GM21367 (cell line): Measurements from ENCODE around the gene SHC3.
"Not testable (repeated sequence)": the region's sequence is repeated elsewhere in the genome, so short reads cannot be mapped to it uniquely, and the experiment has no call there.

ENCODE experiments used
- ATAC-seq: cut with Tn5 transposase; IDR thresholded peaks from one replicate; pipeline ENCODE4 v1.9.1; 2021; ENCODE audit not compliant: unreplicated experiment

Gene SHC3

GRCh38 chr9:89177944-89178829, at the start of gene SHC3:
Gene SHC3, minus strand, starts transcription at chr9:89178818. Its CDS starts 358 bp downstream, at chr9:89178460.
- no peak for ATAC-seq

- no peak for ATAC-seq
Measured at GRCh38 chr9:89225991-89226471, 47.4 kb upstream of the SHC3 start.

GRCh38 chr9:89225587-89225986, 47.0 kb upstream of the SHC3 start:
- ATAC-seq: no peak

- ATAC-seq: no peak
Measured at GRCh38 chr9:89225036-89225435, 46.4 kb upstream of the SHC3 start.

- no peak for ATAC-seq
Measured at GRCh38 chr9:89224633-89225032, 46.0 kb upstream of the SHC3 start.

GRCh38 chr9:89223396-89223977, 44.9 kb upstream of the SHC3 start:
- no peak for ATAC-seq

GRCh38 chr9:89219637-89220036, 41.0 kb upstream of the SHC3 start:
- ATAC-seq: no peak

GRCh38 chr9:89218040-89218928, 39.7 kb upstream of the SHC3 start:
- no peak for ATAC-seq

GRCh38 chr9:89215342-89215741, 36.7 kb upstream of the SHC3 start:
- no peak for ATAC-seq

GRCh38 chr9:89213396-89213880, 34.8 kb upstream of the SHC3 start:
- no peak for ATAC-seq

GRCh38 chr9:89212171-89212570, 33.6 kb upstream of the SHC3 start:
- ATAC-seq: no peak

GRCh38 chr9:89209311-89209710, 30.7 kb upstream of the SHC3 start:
- ATAC-seq: not testable (repeated sequence)

- no peak for ATAC-seq
Measured at GRCh38 chr9:89207026-89207425, 28.4 kb upstream of the SHC3 start.

- ATAC-seq: no peak
Measured at GRCh38 chr9:89204801-89205200, 26.2 kb upstream of the SHC3 start.

GRCh38 chr9:89195131-89195797, 16.6 kb upstream of the SHC3 start:
- no peak for ATAC-seq

GRCh38 chr9:89194421-89195130, 16.0 kb upstream of the SHC3 start:
- ATAC-seq: no peak

GRCh38 chr9:89191004-89191403, 12.4 kb upstream of the SHC3 start:
- no peak for ATAC-seq

GRCh38 chr9:89189215-89189614, 10.6 kb upstream of the SHC3 start:
- ATAC-seq: no peak

- ATAC-seq: no peak
Measured at GRCh38 chr9:89187950-89188349, 9.3 kb upstream of the SHC3 start.

GRCh38 chr9:89187541-89187940, 8.9 kb upstream of the SHC3 start:
- no peak for ATAC-seq
